GM21423 (cell line): ENCODE data around the gene NMRK2.
"Not testable (repeated sequence)": the region's sequence is repeated elsewhere in the genome, so short reads cannot be mapped to it uniquely, and the experiment has no call there.

Source experiments
- ATAC-seq: cut with Tn5 transposase; IDR thresholded peaks from one replicate; pipeline ENCODE4 v1.9.1; 2021; ENCODE audit warnings: mild to moderate bottlenecking, moderate library complexity; ENCODE audit not compliant: unreplicated experiment

Gene NMRK2, protein sequence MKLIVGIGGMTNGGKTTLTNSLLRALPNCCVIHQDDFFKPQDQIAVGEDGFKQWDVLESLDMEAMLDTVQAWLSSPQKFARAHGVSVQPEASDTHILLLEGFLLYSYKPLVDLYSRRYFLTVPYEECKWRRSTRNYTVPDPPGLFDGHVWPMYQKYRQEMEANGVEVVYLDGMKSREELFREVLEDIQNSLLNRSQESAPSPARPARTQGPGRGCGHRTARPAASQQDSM

DNA sequence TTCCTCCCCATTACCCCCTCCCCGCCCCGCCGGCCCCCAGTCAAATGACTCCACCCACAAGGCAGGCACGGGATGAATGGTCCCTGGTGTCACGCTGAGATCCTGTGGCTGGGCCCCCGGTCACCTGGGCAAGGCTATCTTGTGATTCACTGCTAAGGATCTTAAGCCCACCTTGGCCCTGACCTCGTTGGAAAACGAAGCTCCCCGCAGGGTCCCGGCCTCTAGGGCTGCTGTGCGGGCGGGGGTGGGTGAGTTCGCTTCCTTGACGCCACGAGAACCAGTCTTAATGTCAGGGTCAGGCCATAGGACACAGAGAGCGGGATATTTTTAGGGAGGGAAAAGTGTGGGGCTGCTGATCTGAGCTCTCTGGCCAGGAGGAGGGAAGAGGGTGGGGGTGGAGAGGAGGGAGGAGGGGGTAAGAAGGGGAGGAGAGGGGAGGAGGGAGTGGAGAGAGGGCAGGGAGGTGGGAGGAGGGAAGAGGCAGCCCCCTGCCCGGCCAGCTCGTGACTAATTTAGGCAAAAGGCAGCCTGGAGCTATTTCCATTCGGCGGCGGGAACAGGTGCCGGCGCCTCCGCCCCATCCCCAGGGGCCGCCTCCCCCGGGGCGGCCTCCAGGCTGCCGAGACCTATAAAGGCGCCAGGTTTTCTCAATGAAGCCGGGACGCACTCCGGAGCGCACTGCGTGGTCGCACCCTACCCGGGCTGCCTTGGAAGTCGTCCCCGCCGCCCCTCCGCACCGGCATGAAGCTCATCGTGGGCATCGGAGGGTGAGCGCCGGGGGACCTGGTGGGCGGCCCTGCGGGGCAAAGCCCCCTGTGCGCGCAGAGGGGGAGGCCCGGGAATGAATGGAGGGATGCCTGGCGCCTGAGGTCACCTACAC is at the start of gene NMRK2:
Gene NMRK2, plus strand, starts transcription at position 139 of the 880 bp plus-strand sequence. Its CDS starts 603 bp downstream, at position 742.
- ATAC-seq = no peak

DNA sequence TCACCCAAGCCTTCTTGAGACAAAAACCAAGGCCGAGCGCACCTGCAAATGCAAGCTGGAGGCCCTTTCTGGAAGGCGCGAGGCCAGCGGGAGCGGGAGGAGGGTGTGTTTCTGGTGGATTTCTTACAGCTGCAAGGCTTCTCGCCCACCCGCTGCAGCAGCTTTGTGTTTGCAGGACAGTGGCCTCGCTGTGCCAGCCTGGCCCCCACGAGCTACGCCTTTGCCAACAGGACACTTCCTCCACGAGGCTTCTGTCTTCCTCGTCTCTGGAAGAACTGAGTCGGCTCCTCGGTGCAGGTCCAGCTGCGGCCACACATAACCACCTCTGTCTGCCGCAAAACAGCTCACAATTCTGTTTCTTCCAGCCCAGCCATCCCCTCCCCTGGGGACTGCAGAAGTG is 42.3 kb upstream of the NMRK2 start:
- no peak for ATAC-seq

DNA sequence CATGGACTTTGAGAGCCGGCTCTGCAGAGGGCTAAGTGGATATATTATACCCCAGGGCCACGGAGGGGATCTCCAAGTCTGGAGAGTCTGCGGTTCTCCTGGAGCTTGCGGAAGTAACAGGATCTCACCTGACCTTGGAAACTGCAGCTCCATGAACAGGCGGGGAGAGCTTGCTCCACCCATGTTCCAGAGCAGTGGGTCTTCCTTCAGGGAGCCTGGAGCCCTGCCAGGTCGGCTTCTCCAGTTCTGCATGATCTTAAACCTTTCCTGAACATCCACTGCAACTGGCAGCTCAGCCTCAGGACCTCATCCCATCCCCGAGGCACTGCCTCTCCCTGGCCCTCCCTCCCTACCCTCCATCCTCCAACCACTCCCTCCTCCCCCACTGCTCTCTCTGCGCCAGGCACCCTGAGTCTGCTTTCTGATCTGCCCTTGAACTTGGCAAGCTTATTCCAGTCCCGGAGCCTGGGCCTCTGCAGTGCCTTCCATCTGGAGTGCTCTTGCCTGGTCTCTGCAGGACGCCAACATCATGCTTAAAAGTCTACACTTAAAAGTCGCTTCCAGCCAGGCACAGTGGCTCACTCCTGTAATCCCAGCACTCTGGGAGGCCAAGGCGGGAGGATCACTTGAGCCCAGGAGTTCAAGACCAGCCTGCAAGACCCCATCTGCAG is 39.2 kb upstream of the NMRK2 start:
- no peak for ATAC-seq

DNA sequence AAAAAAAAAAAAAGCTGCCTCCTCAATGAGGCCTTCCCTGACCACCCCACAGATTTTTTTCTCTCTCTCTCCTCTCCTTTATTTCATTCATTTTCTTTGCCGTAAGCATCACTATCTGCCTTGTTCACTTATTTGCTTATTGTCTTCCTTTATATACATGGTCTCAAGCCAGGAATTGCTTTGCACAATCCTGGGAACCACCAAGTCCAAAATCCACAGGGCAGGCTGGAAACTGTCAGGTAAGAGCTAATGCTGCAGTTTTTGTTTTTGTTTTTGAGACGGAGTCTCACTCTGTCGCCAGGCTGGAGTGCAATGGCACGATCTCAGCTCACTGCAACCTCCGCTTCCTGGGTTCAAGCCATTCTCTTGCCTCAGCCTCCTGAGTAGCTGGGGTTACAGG is 37.9 kb upstream of the NMRK2 start:
- not testable (repeated sequence) for ATAC-seq

DNA sequence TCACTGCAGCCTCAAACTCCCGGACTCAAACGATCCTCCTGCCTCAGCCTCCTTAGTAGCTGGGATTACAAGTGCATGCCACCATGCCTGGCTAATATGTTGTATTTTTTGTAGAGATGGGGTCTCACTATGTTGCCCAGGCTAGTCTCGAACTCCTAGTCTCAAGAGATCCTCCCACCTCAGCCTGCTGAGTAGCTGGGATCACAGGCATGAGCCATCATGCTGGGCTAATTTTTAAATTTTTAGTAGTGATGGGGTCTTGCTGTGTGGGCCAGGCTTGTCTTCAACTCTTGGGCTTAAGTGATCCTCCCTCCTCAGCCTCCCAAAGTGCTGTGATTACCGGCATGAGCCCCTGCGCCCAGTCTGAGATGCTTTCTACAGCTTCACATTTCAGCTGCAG is 37.1 kb upstream of the NMRK2 start:
- no peak for ATAC-seq

DNA sequence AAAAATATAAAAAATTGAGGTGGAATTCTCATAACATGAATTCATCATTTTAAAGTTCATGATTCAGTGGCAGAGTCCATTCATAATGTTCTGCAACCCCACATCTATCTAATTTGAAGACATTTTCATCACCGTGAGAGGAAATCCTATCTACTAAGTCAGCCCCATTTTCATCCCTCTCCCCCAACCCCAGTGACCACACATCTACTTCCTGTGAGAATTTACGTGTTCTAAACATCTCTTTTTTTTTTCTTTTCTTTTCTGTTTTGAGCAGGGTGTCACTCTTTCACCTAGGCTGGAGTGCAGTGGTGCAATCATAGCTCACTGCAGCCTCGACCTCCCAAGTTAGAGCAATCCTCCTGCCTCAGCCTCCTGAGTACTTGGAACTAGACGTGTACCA is 34.9 kb upstream of the NMRK2 start:
- ATAC-seq = no peak

DNA sequence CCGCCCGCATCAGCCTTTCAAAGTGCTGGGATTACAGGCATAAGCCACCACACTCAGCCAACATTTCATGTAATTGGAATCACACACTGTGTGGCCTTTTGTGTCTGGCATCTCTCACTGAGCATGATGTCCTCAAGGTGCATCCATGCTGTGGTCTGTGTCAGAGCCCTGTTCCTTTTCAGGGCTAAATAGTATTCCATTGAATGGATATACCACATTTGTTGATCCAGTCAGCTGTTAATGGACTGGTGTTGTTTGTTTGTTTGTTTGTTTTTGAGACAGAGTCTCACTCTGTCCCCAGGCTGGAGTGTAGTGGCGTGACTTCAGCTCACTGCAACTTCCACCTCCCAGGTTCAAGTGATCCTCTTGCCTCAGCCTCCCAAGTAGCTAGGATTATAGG is 34.4 kb upstream of the NMRK2 start:
- ATAC-seq = no peak

DNA sequence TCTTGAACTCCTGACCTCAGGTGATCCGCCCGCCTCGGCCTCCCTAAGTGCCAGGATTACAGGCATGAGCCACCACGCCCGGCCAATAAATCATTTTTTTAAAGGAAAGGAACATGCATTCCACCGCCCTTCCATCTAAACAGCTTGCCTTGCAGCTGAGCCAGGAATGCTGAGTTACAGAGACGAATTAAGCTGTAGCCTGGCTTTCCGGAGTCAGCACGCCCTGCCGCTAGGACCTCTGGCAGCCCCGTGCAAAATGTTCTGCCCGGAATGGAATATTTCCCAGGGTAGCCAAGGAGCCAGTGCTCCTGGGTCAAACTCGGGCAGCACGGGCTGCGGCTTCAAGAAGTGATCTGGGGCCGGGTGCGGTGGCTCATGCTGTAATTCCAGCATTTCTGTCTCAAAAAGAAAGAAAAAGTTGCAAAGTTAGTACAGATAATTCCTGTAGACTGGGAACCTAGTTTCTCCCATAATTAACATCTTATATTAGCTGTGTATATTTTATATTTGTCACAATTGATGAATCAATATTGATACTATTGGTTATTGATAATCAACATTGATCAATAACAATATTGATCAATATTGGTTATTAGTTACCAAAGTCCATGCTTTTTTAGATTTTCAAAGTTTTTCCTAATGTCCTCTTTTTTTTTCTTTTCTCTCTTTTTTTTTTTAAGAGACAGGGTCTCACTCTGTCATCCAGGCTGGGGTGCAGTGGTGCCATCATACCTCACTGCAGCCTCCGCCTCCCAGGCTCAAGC is 33.2 kb upstream of the NMRK2 start:
- ATAC-seq = no peak

DNA sequence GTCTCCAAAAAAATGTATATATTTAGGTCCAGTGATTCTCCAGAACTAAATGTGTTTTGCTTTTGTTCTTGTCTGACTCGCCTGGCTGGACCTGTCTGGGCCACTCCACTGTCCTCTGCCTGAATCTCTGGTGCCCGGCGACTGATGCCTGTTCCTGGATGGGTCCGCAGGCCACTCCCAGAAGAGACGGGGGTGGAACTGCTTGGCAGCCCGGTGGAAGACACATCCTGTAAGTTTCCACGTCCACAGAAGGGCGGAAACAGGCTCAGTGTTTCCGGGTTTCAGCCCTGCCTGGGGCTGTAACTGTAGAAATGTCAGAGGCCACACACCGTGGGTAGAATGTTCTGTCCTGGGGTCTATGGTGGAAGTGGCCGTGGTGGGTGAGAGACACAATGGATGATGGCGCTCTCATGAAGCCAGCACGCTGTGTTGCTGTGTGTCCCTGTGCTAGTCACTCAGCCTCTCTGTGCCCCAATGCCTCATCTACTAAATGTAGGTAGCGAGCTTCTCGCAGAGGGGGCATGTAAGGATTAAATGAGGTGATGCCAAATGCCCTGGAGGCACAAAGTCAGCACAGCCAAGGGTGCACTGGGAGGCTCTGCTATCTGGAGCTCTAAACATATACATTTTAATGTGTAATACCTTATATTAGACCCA is 30.4 kb upstream of the NMRK2 start:
- ATAC-seq = no peak

DNA sequence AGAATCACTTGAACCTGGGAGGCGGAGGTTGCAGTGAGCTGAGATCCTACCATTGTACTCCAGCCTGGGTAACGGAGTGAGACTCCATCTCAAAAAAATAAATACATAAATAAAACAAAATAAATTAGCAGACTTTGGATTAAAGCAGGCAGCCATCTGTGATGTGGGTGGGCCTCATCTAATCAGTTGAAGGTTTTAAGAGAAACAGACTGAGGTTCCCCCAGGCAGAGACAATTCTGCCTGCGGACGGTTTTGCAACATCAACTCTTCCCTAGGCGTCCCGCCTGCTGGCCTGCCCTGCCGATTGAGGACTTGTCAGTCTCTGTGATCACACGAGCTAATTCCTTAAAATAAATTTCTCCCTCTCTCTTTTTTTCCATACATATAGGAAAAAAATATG is 28.6 kb upstream of the NMRK2 start:
- no peak for ATAC-seq

DNA sequence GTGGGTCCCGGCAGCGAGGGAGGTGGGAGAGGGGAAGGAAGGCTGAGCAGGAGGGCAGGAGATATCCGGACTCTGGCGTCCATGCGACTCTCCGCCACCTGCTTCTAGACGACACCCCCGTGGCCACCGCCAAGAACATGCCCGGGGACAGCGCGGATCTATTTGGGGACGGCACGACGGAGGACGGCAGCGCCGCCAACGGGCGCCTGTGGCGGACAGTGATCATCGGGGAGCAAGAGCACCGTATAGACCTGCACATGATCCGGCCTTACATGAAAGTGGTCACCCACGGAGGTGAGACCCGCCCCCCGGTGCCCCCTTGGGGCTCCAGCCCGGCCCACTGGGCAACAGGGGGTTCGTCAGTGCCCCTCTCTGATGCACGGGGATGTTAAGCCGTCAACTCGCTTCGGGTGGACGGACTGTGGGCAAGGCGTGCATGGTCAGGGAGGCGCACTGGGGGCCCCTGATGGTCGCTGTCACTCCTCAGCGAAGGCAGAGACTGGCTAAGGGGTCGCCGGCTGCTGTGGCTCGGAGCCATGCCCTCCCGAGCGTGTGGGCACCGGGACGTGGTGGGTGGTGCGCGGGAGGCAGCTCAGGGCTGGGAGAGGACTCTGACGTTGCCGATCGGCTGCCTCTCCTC is 25.1 kb upstream of the NMRK2 start:
- ATAC-seq = no peak

DNA sequence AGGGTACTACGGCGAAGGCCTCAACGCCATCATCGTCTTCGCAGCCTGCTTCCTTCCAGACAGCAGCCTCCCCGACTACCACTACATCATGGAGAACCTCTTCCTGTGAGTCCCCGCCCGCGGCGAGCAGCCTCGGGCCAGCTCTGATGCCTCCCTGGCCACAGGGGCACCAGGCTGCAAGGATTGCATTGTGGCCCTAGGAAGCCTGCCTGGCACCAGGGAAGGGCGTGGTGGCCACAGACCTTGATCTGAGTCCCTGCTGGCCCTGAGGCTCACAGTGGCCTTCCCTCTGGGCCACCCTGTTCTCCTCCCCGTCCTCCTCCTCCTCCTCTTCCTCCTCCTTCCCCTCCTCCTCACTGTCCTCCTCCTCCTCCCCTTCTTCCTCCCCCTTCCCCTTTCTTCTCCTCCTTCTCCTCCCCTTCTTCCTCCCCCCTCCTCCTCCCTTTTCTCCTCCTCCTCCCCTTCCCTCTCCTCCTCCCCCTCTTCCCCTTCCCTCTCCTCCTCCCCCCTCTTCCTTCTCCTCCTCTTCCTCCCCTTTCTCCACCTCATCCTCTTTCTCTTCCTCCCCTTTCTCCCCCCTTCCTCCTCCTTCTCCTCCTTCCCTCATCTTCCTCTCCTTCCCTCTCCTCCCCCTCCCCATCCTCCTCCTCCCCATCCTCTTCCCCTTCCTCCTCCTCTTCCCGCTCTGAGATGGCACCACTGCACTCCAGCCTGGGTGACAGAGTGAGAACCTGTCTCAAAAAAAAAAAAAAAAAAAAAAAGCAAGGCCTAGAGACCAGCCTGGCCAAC is 24.4 kb upstream of the NMRK2 start:
- ATAC-seq = no peak

DNA sequence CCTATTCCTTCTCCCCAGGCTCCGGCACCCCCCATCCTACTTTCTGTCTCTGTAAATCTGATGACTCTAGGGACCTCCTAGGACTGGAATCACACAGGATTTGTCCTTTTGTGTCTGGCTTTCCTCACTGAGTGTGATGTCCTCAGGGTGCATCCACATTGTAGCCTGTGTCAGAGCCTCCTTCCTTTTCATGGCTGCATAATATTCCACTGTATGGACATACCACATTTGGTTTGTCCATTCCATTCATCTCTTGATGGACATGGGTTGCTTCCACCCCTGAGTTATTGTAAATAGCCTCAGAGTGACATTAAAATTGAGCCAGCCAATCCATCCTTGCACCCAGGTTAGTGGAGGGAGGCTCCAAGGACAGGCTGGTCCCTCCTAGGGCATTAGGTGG is 22.8 kb upstream of the NMRK2 start:
- no peak for ATAC-seq

DNA sequence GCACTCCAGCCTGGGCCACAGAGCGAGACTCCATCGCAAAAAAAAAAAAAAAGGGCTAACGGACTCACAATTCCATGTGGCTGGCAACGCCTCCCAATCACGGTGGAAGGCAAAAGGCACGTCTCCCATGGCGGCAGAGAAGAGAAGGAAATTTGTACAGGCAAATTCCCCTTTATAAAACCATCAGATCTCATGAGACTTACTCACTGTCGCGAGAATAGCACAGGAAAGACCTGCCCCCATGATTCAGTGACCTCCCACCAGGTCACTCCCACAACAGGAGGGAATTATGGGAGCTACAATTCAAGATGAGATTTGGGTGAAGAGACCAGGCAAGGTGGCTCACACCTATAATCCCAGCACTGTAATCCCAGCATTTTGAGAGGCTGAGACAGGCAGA is 18.7 kb upstream of the NMRK2 start:
- ATAC-seq = no peak

DNA sequence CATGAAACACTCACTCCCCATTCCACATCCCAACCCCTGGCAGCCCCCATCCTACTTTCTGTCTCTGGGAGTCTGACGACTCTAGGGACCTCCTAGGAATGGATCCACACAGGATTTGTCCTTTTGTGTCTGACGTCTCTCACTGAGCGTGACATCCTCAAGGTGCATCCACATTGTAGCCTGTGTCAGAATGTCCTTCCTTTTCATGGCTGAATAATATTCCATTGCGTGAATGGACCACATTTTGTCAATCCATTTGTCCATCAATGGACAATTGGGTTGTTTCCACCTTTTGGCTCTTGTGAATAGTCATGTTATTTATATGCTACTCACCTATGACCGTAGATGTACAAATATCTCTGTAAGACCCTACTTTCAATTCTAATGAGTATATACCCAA is 16.8 kb upstream of the NMRK2 start:
- ATAC-seq = no peak

DNA sequence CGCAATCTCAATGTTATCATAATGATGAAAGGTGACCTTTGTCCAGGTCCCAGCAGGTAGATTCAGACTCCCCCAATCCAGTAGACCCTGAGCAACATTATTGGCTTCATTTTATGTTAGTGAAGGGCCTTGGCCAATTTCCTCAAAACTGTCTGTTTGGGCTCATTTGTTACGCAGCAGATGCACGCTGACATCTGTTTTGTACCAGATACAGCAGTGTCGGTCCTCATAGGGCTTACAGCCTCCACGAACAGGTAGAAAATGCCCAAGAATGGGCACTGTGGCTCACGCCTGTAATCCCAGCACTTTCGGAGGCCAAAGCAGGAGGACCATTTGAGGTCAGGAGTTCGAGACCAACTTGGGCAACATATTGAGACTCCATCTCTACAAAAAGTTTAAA is 13.1 kb upstream of the NMRK2 start:
- ATAC-seq = no peak

DNA sequence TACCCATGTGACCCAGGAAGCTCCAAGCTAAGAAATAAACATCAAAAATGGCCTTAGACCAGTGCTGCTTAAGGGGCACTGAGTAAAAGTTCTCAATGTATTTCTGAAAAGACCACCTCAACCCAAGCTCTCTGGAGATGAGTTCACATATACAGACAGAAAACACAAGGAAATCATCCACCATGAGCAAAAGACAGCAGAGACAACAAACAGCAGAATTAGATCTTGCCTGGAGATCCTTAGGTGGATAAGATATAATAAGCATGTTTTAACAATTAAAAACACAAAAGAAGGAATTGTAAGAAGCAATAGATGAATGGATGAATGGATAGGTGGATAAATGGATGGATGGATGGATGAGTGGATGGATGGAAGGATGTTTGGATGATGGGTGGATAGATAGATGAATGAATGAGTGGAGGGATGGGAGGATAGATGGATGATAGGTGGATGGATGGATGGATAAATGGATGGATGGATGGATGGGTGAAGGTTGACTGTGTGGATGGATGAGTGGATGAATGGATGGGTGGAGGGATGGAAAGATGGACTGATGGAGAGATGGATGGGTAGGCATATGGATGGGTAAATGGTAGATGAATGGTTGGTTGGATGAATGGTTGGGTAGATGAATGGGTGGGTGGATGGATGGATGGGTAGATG is 9.6 kb upstream of the NMRK2 start:
- ATAC-seq = no peak

DNA sequence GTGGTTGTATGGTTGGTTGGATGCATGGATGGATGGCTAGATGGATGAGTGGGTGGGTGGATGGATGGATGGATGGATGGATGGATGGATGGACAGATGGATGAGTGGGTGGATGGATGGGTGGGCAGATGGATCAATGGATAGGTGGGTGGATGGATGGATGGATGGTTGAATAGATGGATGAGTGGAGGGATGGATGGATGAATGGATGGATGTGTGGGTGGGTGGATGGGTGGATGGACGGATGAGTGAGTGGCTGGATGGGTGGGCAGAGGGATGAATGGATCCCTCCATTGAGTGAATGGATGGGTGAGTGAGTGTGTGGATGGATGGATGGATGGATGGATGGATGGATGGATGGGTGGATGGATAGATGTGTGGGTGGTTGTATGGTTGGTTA is 9.0 kb upstream of the NMRK2 start:
- ATAC-seq = no peak

DNA sequence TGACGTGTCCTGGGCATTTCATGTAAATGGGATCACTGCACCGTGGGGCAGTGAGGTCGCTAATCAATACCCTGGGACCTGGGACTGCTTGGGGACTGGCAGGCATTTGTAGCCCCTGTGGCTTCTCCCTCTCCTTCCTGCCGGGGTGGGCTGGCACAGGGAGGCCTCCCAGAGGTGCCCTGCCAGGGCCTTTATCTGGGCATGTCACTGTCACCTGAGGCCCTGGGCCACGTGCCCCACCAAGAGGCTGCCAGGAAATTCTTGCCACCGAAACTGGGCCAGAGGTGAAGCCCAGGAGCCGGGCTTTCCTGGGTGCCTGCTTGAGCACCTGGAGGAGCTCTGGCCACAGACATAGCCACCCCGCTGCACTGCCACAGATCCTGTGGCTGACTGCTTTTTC is 1.8 kb upstream of the NMRK2 start:
- ATAC-seq = no peak
